ENCODE data around the gene PAQR7.

The PAQR7 gene

DNA sequence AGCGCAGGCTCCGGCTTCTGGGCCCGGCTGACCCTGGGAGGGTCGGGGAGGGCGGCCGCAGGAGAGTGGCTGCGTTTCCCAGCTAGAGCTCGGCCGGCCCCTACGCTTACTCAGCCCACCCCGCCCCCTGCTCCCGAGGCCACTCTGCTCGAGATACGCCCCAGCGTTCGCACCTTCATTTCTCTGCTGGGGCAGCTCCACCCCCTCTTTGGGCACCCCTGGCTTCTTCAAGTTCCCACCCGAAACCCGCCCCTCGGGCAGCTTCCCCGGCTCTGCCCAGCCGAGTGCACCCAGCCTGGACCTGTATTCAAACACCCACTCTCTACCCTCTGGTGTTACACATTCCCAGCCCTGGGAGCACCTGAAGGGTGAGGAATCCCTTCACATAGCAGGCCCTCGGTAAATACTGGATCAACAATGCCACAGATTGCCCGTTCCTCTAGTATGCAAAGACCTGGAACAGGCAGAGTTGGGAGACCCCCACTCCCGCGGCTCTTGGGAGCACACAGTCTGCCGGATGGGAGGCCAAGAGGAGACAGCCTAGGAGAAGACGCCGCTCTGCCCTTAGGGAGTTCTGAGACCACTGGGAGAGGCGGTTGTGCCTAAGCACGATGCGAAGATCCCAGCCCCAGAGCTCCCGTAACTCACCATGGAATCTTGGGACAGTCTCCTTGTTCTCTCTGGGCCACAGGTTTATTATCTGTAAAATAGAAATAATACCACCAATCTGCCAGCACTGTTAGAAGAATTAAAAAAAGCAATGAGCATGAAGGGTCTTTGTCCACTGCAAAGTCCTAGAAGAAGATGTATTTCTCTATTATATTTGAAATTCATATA, 566 bp upstream of the PAQR7 start:
- TF ChIP-seq, protein P1, sequence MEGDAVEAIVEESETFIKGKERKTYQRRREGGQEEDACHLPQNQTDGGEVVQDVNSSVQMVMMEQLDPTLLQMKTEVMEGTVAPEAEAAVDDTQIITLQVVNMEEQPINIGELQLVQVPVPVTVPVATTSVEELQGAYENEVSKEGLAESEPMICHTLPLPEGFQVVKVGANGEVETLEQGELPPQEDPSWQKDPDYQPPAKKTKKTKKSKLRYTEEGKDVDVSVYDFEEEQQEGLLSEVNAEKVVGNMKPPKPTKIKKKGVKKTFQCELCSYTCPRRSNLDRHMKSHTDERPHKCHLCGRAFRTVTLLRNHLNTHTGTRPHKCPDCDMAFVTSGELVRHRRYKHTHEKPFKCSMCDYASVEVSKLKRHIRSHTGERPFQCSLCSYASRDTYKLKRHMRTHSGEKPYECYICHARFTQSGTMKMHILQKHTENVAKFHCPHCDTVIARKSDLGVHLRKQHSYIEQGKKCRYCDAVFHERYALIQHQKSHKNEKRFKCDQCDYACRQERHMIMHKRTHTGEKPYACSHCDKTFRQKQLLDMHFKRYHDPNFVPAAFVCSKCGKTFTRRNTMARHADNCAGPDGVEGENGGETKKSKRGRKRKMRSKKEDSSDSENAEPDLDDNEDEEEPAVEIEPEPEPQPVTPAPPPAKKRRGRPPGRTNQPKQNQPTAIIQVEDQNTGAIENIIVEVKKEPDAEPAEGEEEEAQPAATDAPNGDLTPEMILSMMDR (IDR thresholded peaks at IDR 0.05; ENCODE audit: insufficient read depth, low read depth, low read length, missing control alignments): no peak
- no peak for DNase-seq (ENCODE audit: low read depth)
- peak overlapping the region; percentile 76 for H3K4me3 ChIP-seq (ENCODE audit: low read depth, low read length)

DNA sequence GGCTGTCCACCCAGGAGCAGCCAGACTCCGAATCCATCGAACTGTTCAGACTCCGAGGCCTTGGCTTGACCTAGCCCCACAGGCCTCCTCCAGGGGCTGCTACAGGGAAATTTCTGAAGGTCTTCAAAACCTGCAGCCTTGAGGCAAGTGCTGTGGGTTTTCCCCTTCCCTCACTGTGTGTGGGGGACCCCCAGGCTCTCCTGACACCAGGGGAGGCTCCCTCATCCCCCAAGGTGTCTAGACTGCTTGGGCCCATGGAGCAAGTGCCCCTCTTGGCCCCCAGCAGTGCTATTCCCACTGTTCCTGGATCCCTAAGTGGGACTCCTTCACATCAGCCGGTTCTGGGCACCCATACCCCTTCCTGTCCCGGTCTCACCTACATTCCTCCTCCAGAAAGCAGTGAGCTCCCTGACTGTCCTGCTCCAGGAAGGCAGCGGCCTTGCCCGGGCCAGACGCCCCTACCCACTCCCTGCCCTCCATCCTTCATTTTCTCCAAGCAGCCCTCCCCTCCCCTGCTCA, 814 bp downstream of the PAQR7 start:
- no peak for DNase-seq (ENCODE audit: low read depth)
- TF ChIP-seq, protein P1 (IDR thresholded peaks at IDR 0.05; ENCODE audit: insufficient read depth, low read depth, low read length, missing control alignments): no peak
- peak overlapping the region; percentile 76 for H3K4me3 ChIP-seq (ENCODE audit: low read depth, low read length)

DNA sequence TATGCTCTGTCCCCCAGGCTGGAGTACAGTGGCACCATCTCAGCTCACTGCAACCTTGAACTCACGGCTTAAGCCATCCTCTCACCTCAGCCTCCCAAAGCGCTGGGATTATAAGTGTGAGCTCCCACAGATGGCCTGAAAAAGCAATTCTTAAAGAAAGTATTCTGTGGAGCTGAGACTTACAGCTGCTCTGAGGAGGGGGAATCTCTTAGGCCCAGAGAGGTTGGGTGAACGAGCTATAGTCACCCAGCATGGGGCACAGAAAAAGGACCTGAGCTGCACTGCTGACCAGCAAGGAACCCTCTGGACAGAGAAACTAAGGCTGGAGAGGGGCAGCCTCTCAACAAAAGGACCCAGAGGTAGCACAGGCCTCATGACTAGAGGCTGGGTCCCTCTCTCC, 1.3 kb downstream of the PAQR7 start:
- peak overlapping the region; percentile 76 for H3K4me3 ChIP-seq (ENCODE audit: low read depth, low read length)
- DNase-seq (ENCODE audit: low read depth): no peak
- TF ChIP-seq, protein P1 (IDR thresholded peaks at IDR 0.05; ENCODE audit: insufficient read depth, low read depth, low read length, missing control alignments): no peak

DNA sequence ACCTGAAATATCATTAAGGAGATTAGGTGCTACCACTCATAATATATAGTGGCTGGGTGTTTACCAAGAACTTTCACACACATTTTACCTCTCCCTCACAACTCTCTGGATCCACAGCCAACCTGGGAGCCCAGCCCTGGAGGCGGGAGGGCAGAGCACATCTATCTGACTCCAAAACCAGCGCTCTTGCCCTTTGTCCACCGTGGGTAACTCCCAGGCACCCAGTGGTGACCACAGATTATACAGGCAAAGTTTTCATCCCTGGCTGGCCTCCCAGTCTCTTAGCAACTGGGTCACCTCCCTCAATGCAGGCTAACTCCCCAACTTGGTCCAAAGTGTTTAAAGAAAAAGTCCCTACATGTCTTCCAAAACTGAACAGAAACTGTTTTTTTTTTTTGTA, 2.4 kb downstream of the PAQR7 start:
- peak; percentile 20 for DNase-seq (ENCODE audit: low read depth)
- H3K4me3 ChIP-seq (ENCODE audit: low read depth, low read length): no peak overlapping the region
- TF ChIP-seq, protein P1 (IDR thresholded peaks at IDR 0.05; ENCODE audit: insufficient read depth, low read depth, low read length, missing control alignments): no peak

DNA sequence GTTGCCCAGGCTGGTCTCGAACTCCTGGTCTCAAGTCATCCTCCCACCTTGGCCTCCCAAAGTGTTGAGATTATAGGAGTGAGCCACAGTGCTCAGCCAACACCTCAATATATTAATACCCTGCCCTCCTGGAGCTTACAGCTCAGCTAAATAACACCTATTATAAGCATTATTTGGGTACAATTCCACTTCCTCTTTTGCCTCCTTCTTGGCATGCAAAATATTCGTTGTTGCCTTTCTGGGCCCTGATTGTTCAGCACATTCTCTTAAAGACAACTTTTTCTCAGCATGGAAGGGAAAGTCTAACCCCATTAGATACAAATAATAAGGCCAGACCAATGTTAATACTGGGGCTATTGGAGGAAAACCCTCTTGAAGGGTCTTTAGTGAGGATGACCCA, 2.8 kb downstream of the PAQR7 start:
- TF ChIP-seq, protein P1 (IDR thresholded peaks at IDR 0.05; ENCODE audit: insufficient read depth, low read depth, low read length, missing control alignments): no peak
- no peak overlapping the region for H3K4me3 ChIP-seq (ENCODE audit: low read depth, low read length)
- DNase-seq (ENCODE audit: low read depth): peak; percentile 28

DNA sequence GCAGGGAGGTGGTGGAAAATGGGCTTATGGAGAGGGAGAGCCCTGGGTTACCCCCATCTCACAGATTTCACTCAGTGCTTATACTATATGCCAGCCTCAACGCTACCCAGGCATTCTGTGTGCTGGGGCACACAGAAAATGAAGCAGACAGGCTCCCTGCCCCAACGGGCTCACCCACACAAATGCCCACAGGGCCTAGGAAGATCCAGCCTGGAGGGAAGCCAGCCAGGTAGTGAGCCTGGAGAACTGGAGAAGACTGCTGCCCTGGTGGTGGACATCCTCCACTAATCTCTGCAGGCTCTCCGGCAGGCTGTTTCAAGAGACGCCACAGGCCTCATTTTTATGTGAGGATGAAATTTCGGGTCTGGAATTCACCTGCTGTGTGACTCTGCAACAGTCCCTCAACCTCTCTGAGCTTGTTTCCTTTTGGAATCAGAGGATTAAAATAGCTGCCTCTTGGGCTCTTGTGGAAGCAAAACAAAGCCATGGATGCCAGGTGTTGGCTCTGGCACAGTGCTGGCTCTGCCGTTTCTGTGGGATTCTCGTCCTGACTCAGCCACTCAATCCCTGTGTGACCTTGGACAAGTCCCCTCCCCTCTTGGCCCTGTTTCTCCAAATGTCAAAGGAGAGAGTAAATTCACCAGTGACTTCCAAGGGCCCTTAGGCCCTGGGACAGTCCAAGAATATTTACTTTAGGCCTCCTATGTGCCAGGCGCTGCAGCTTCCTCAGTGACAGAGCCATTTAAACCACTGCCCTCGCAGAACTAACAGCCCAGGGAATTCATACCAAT, 3.6 kb downstream of the PAQR7 start:
- H3K4me3 ChIP-seq (ENCODE audit: low read depth, low read length): no peak overlapping the region
- DNase-seq (ENCODE audit: low read depth): no peak
- TF ChIP-seq, protein P1 (IDR thresholded peaks at IDR 0.05; ENCODE audit: insufficient read depth, low read depth, low read length, missing control alignments): no peak

All from GM12865 (cell line).